Thymus (tissue), 11 donors: ENCODE data around the gene SUN1. TPM values are rescaled to one million over a fixed set of nuclear protein-coding genes. Genes with fewer than 3 reads are reported as not detected.

Source experiments
- DNase-seq, 9 donors: peaks; one replicate each; pipeline ENCODE4 v3.0.0-alpha.2; 2013; ENCODE audit warnings: low spot score in 9 of 9, low read depth in 6 of 9, missing footprints in 1 of 9
- H3K27ac ChIP-seq, 2 donors: one replicate each; pipeline ENCODE4 v1.5.1; 2013; ENCODE audit warnings: control low read depth in 1 of 2, low read depth in 1 of 2, low read length in 1 of 2, mild to moderate bottlenecking in 1 of 2, moderate library complexity in 1 of 2
- H3K27me3 ChIP-seq, 2 donors: one replicate each; pipeline ENCODE4 v1.5.1; 2013; ENCODE audit warnings: low read length in 1 of 2; ENCODE audit not compliant: control insufficient read depth in 2 of 2, insufficient read depth in 1 of 2
- H3K36me3 ChIP-seq, 2 donors: one replicate each; pipeline ENCODE4 v1.5.1; 2013; ENCODE audit warnings: low read length in 1 of 2, mild to moderate bottlenecking in 1 of 2, moderate library complexity in 1 of 2; ENCODE audit not compliant: control insufficient read depth in 2 of 2, insufficient read depth in 2 of 2
- H3K4me1 ChIP-seq, 2 donors: one replicate each; pipeline ENCODE4 v1.5.1; 2013; ENCODE audit warnings: low read length in 2 of 2; ENCODE audit not compliant: control insufficient read depth in 2 of 2, insufficient read depth in 2 of 2
- H3K4me3 ChIP-seq, 2 donors: one replicate each; pipeline ENCODE4 v1.5.1; 2013; ENCODE audit warnings: low read length in 2 of 2, control low read depth in 1 of 2, mild to moderate bottlenecking in 1 of 2
- H3K9me3 ChIP-seq, 2 donors: one replicate each; pipeline ENCODE4 v1.5.1; 2013; ENCODE audit warnings: low read length in 1 of 2, mild to moderate bottlenecking in 1 of 2; ENCODE audit not compliant: control insufficient read depth in 2 of 2, insufficient read depth in 1 of 2
- WGBS: extraction: QIAGEN DNeasy Blood & Tissue Kit; methylation state at CpG from one replicate; pipeline ENCODE4 v1.1.7; 2013; 5-methylcytosine and 5-hydroxymethylcytosine counted together
- polyA plus RNA-seq: library from polyadenylated mRNA; stranded (reverse); fragments of 200-250 nt; gene quantifications from one replicate; pipeline ENCODE4 v1.2.3, GENCODE V29; 2013
- total RNA-seq: library from RNA; stranded (reverse); fragments of 120-200 nt; gene quantifications from one replicate; pipeline ENCODE4 v1.2.4, GENCODE V29; 2013
- donor health status: healthy.

Gene SUN1
- total and polyA plus RNA-seq, 2 donors, result 38.4 to 95.4 TPM

DNA sequence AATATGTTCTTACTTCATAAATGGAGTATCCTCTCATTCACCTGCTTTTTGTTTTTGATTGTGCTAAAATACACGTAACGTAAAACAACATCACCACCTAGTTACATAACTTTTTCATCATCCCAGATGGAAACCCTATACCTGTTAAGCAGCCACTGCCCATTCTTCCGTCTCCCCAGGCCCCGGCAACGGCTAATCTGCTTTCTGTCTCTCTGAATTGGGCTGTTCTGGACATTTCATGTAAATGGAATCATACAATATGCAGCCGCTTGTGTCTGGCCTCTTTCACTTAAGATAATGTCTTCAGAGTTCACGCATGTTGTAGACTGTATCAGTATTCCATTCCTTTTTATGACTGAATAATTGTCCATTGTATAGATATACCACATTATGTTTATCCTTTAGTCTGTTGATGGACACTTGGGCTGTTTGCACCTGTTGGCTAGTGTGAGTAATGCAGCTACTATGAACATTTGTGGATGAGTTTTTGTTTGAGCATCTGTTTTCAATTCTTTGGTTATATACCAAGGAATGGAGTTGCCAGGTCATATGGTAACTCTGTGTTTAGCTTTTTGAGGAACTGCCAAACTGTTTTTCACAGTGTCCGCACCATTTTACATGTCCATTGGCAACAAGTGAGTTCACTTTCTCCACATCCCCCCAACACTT lies 14.1 kb upstream of the SUN1 start:
- DNase-seq, result peak in 1 of 9 donors; percentile 23
- H3K4me3 ChIP-seq, result no peak overlapping the region
- H3K9me3 ChIP-seq, result no peaks in the 10 kb centered on the region
- H3K36me3 ChIP-seq, result peaks cover 4% of the 10 kb centered on the region in 2 donors
- peaks cover 23 to 34% of the 10 kb centered on the region in 2 donors for H3K27me3 ChIP-seq
- whole genome bisulfite sequencing, result 95% methylated on average over 8 of the region's 8 CpGs
- H3K4me1 ChIP-seq, result peaks cover 16 to 17% of the 10 kb centered on the region in 2 donors
- H3K27ac ChIP-seq, result no peak overlapping the region

GRCh38 chr7:820341-820740 lies 11.9 kb upstream of the SUN1 start:
- 94% methylated on average over 1 of the region's 1 CpG for WGBS
- Histone ChIP-seq H3K27ac (no peak overlapping the region), H3K27me3 (peaks cover 8 to 13% of the 10 kb centered on the region in 2 donors), H3K4me3 (no peak overlapping the region), H3K9me3 (no peaks in the 10 kb centered on the region), H3K36me3 (peaks cover 6 to 8% of the 10 kb centered on the region in 2 donors), H3K4me1 (peaks cover 9 to 12% of the 10 kb centered on the region in 2 donors)
- DNase-seq, result no peak

DNA sequence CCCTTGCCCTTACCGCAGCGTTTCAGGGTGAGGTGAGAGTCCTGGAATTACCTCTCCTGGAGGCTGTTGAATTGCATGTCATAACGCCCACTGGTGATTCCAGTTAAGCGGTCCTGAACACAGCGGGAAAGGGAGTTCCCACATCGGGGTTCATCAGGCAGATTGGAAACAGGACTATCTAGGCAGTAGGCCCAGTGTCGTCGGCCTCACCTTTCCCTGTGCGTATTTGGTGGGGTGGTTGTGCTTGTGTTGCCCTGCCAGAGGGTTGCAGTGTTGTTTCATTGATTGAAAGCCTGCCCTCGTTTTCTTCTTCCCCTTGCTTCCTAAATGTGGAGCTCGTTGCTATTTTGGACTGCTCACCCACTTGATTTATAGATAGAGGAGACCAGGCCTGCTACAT lies 10.6 kb upstream of the SUN1 start:
- peaks cover 6 to 8% of the 10 kb centered on the region in 2 donors for H3K36me3 ChIP-seq
- H3K4me1 ChIP-seq, result peaks cover 4 to 6% of the 10 kb centered on the region in 2 donors
- H3K9me3 ChIP-seq, result no peaks in the 10 kb centered on the region
- peaks cover 0 to 6% of the 10 kb centered on the region in 2 donors for H3K27me3 ChIP-seq
- no peak for DNase-seq
- H3K4me3 ChIP-seq, result no peak overlapping the region
- WGBS, result 88% methylated on average over 11 of the region's 11 CpGs
- no peak overlapping the region for H3K27ac ChIP-seq

DNA sequence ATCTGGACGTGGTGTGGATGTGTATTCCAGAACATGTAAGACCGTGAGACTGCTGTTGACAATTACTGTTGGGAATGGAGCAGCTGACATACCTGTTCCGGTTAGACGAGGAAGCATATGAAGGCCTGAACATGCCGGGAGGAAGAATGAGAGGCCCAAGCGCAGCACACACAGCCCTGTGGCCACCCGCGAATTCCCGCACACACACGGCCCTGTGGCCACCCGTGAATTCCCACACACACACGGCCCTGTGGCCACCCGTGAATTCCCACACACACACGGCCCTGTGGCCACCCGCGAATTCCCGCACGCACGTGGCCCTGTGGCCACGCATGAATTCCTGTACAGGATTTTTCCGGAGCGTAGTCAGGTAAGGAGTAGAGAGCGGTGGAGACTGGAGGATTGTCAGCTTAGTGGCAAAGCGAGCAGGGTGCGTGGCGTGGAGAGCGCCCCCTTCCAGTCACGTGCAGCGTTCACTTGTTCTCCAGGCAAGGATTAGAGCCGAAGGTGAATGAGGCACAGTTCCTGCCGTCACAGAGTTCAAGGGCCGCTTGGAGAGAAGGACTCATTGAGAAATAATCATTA lies 9.5 kb upstream of the SUN1 start:
- no peak overlapping the region for H3K27ac ChIP-seq
- H3K36me3 ChIP-seq, result peaks cover 6 to 8% of the 10 kb centered on the region in 2 donors
- H3K4me3 ChIP-seq, result no peak overlapping the region
- no peak for DNase-seq
- WGBS, result 97% methylated on average over 32 of the region's 32 CpGs
- H3K27me3 ChIP-seq, result no peaks in the 10 kb centered on the region
- no peaks in the 10 kb centered on the region for H3K9me3 ChIP-seq
- H3K4me1 ChIP-seq, result no peaks in the 10 kb centered on the region

- WGBS, result 96% methylated on average over 8 of the region's 8 CpGs
- H3K4me1 ChIP-seq, result no peaks in the 10 kb centered on the region
- no peaks in the 10 kb centered on the region for H3K27me3 ChIP-seq
- no peak overlapping the region for H3K4me3 ChIP-seq
- no peak overlapping the region for H3K27ac ChIP-seq
- DNase-seq, result no peak
- H3K9me3 ChIP-seq, result no peaks in the 10 kb centered on the region
- peaks cover 6 to 8% of the 10 kb centered on the region in 2 donors for H3K36me3 ChIP-seq
Observed at GRCh38 chr7:823649-824048, 8.6 kb upstream of the SUN1 start.

DNA sequence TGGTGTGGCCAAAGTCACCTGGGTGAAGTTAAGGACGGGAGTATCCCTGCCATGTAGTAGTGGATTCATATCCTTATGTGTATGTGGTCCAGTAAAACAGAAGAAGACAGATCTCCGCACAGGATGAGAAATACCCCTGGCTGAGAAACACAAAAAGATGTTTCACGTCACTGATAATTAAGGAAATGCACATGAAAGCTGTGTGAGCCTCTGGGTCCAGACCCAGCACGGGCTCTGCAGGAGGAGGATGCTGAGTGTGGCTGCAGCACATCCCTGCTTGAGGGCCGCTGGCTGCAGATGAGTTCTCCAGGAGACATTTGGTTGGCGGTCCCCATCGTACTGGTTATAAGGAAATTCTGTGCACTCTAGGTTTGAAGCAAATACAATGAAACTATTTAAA lies 8.2 kb upstream of the SUN1 start:
- WGBS, result 97% methylated on average over 7 of the region's 7 CpGs
- H3K27ac ChIP-seq, result no peak overlapping the region
- H3K9me3 ChIP-seq, result no peaks in the 10 kb centered on the region
- no peaks in the 10 kb centered on the region for H3K4me1 ChIP-seq
- peaks cover 6 to 8% of the 10 kb centered on the region in 2 donors for H3K36me3 ChIP-seq
- no peak for DNase-seq
- H3K27me3 ChIP-seq, result no peaks in the 10 kb centered on the region
- no peak overlapping the region for H3K4me3 ChIP-seq

- Histone ChIP-seq H3K4me1 (no peaks in the 10 kb centered on the region), H3K36me3 (peaks cover 6 to 8% of the 10 kb centered on the region in 2 donors), H3K9me3 (no peaks in the 10 kb centered on the region), H3K27me3 (no peaks in the 10 kb centered on the region), H3K27ac (no peak overlapping the region), H3K4me3 (no peak overlapping the region)
- no peak for DNase-seq
- 94% methylated on average over 11 of the region's 11 CpGs for WGBS
Observed at GRCh38 chr7:824664-825063, 7.6 kb upstream of the SUN1 start.

GRCh38 chr7:825386-825785 lies 6.9 kb upstream of the SUN1 start:
- peaks cover 0 to under 1% of the 10 kb centered on the region in 2 donors for H3K4me1 ChIP-seq
- no peak for DNase-seq
- WGBS, result 88% methylated on average over 6 of the region's 6 CpGs
- H3K9me3 ChIP-seq, result no peaks in the 10 kb centered on the region
- H3K27me3 ChIP-seq, result no peaks in the 10 kb centered on the region
- H3K36me3 ChIP-seq, result peaks cover 6 to 8% of the 10 kb centered on the region in 2 donors
- no peak overlapping the region for H3K27ac ChIP-seq
- H3K4me3 ChIP-seq, result no peak overlapping the region

DNA sequence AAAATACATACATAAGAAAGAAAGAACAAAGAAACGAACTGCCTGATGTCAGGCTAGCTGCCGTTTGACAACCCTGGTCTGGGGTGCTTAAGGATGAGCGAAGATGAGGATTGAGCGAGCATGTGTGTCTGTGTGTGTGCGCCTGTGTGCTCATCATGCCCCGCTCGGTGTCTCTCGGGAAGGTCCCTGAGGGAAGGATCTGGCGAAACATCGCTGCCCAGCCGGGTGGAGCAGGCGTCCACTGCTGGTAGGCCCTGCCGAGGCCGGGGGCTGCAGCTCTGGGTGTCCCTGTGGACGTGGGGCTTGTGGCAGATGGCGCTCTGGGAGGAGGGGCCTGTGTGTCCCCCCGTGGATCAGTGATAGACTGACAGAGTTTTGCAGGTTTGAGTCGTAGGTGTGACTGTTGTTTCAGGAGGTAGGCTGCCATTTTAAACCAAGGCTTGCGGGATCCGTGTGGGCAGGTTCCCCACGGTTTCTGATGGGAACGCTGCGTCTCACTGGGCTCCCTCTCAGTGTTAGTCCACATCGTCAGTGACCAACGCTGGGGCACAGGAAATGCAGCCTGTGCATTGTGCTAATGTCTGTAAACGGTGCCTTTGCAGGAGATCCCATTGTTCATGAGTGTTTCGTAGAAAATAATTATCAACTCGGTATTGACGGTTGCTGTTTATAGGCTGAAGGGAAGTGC lies 5.9 kb upstream of the SUN1 start:
- H3K9me3 ChIP-seq, result no peaks in the 10 kb centered on the region
- DNase-seq, result no peak
- no peaks in the 10 kb centered on the region for H3K27me3 ChIP-seq
- H3K4me1 ChIP-seq, result peaks cover 2 to 5% of the 10 kb centered on the region in 2 donors
- WGBS, result 94% methylated on average over 29 of the region's 29 CpGs
- no peak overlapping the region for H3K27ac ChIP-seq
- peaks cover 6 to 8% of the 10 kb centered on the region in 2 donors for H3K36me3 ChIP-seq
- H3K4me3 ChIP-seq, result no peak overlapping the region
